Breast epithelium (tissue), 3 donors: ENCODE results near the gene FLT3LG.

Experiments
- POLR2A ChIP-seq: fragments of 450-650 bp; IDR thresholded peaks from one replicate; pipeline ENCODE4 v1.6.1; 2016; ENCODE audit warnings: antibody characterized with exemption, mild to moderate bottlenecking, moderate library complexity
- POLR2AphosphoS5 ChIP-seq, 3 donors: sonication (generic); formaldehyde crosslinking; IDR thresholded peaks; one replicate each; pipeline ENCODE4 v1.6.1; 2017; ENCODE audit warnings: antibody characterized with exemption in 3 of 3

GRCh38 chr19:49474542-49474924 lies 518 bp downstream of the FLT3LG start:
- TF ChIP-seq POLR2A (no peak), POLR2AphosphoS5 (IDR thresholded peaks at IDR 0.05) (no peak)
